HL-60 (cell line): ENCODE data around the gene MAPK6.

Experiments
- CTCF ChIP-seq: IDR thresholded peaks from one replicate; pipeline ENCODE4 v1.5.1; 2011; ENCODE audit warnings: low read length, control low read depth, inconsistent platforms; ENCODE audit not compliant: insufficient read depth
- GABPA ChIP-seq: IDR thresholded peaks from 2 replicates; pipeline ENCODE4 v1.6.1; 2012; ENCODE audit warnings: low read depth
- POLR2AphosphoS5 ChIP-seq: IDR thresholded peaks from 2 replicates; pipeline ENCODE4 v1.6.1; 2012; ENCODE audit warnings: low read depth
- REST ChIP-seq: IDR thresholded peaks from 2 replicates; pipeline ENCODE4 v1.6.1; 2012; ENCODE audit warnings: low read depth; ENCODE audit not compliant: insufficient replicate concordance

- TF ChIP-seq CTCF (no peak), POLR2AphosphoS5 (no peak), REST (no peak), GABPA (no peak)
Observed at GRCh38 chr15:52067545-52067926, 48.5 kb downstream of the MAPK6 start.
